Upper lobe of left lung (tissue), 4 donors: ENCODE results near the gene CHCHD3.

ENCODE experiments used
- POLR2A ChIP-seq, 4 donors: fragments of 450-650 bp; IDR thresholded peaks; one replicate each; pipeline ENCODE4 v1.5.1; 2016 to 2017; ENCODE audit warnings: antibody characterized with exemption in 4 of 4, mild to moderate bottlenecking in 2 of 4
- POLR2AphosphoS5 ChIP-seq, 2 donors: sonication (generic); formaldehyde crosslinking; IDR thresholded peaks; one replicate each; pipeline ENCODE4 v1.5.1; 2017; ENCODE audit warnings: antibody characterized with exemption in 2 of 2
- TF ChIP-seq, protein P1 (sequence below), 6 experiments: fragments of 450-650 bp in 4 of 6; fragments of 200-600 bp in 2 of 6; sonication (generic) in 2 of 6; IDR thresholded peaks; one replicate each; pipeline ENCODE4 v1.5.1; 2016 to 2019; ENCODE audit warnings: antibody characterized with exemption in 6 of 6

DNA sequence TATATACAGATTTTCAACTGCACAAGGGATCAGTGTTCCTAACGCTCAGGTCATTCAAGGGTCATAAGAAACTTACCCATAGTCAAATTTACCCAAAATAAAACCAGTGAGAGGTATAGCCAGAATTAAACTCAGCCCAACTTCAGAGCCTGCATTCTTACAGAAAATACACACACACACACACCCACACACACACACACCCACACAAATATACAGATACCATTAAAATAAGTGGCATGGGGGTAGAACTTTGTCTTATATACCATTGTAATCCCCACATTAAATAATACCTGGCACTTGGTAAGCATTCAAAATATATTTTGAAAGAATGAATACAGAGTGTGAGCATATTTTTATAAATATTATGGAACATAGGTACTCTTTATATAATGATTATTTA is 93.8 kb downstream of the CHCHD3 start:
- TF ChIP-seq, protein P1, sequence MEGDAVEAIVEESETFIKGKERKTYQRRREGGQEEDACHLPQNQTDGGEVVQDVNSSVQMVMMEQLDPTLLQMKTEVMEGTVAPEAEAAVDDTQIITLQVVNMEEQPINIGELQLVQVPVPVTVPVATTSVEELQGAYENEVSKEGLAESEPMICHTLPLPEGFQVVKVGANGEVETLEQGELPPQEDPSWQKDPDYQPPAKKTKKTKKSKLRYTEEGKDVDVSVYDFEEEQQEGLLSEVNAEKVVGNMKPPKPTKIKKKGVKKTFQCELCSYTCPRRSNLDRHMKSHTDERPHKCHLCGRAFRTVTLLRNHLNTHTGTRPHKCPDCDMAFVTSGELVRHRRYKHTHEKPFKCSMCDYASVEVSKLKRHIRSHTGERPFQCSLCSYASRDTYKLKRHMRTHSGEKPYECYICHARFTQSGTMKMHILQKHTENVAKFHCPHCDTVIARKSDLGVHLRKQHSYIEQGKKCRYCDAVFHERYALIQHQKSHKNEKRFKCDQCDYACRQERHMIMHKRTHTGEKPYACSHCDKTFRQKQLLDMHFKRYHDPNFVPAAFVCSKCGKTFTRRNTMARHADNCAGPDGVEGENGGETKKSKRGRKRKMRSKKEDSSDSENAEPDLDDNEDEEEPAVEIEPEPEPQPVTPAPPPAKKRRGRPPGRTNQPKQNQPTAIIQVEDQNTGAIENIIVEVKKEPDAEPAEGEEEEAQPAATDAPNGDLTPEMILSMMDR (IDR thresholded peaks at IDR 0.05) = no peak
- TF ChIP-seq POLR2A (IDR thresholded peaks at IDR 0.05) = no peak
- TF ChIP-seq POLR2AphosphoS5 (IDR thresholded peaks at IDR 0.05) = no peak
